Brain microvascular endothelial cell (primary cell): Measurements from ENCODE around the gene RAB13.
A peak's percentile ranks its signal among the peaks of the same experiment; 100 is the strongest.

ENCODE experiments used
- DNase-seq: peaks from one replicate; pipeline ENCODE4 v3.0.0-alpha.2; 2020
- H3K27ac ChIP-seq: fragments of 250-450 bp; sonication (Bioruptor Pico); 2 replicates; pipeline ENCODE4 v1.5.1; 2020; ENCODE audit warnings: mild to moderate bottlenecking, moderate library complexity
- H3K27me3 ChIP-seq: fragments of 250-450 bp; sonication (Bioruptor Pico); replicated peaks from 2 replicates; pipeline ENCODE4 v1.5.1; 2020; ENCODE audit warnings: mild to moderate bottlenecking
- H3K36me3 ChIP-seq: fragments of 250-450 bp; sonication (Bioruptor Pico); replicated peaks from 2 replicates; pipeline ENCODE4 v1.5.1; 2020; ENCODE audit warnings: mild to moderate bottlenecking
- H3K4me3 ChIP-seq: 2 replicates; pipeline ENCODE4 v1.5.1; 2011; ENCODE audit warnings: low read depth, mild to moderate bottlenecking, control low read depth, low read length, moderate library complexity
- in situ Hi-C: cut with HindIII; loops from 2 replicates; pipeline ENCODE4 v1.10.0; 2017; ENCODE audit warnings: low sequenced_read_pairs, low pct_ligation_motif_present
- TF ChIP-seq, protein P1 (sequence below): IDR thresholded peaks from 2 replicates; pipeline ENCODE4 v1.5.1; 2011; ENCODE audit warnings: low read depth, mild to moderate bottlenecking, moderate library complexity, low read length, control low read depth, inconsistent platforms; ENCODE audit errors: missing control alignments

The RAB13 gene

DNA sequence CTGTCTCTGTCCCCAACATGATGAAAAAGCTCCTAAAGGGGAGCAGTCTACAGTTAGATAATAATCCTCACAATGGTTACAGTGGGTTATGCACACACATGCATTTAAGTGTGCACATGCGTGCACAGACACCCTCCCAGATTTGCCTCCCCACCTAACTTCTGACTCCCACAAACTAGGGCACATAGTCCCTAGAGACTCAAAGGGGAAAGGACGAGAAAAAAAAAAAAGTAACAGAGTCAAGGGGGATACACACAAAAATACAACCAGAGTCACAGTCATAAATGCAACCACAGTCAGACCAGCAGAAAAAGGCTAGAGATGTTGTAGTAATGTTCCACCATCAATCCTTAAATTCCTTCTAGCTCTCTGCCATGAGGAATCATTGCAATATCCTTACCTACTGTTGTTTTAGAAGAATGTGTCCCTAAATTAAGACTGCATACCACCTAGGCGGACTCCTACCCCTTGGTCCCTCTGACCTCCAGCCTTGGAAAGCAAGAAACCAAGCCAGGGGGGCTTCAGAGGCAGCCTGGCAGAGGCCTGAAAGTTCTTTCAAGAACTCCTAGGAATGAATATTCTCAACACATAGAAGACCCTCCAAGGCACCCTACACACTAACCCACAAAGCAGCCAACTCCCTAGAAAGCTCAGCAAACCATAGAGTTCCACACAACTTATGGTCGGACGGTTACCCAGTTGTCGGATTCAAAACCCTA, 29.0 kb downstream of the RAB13 start:
- peak overlapping the region; percentile 91 for H3K4me3 ChIP-seq
- in situ Hi-C loops: no loop called here
- no peak for DNase-seq

DNA sequence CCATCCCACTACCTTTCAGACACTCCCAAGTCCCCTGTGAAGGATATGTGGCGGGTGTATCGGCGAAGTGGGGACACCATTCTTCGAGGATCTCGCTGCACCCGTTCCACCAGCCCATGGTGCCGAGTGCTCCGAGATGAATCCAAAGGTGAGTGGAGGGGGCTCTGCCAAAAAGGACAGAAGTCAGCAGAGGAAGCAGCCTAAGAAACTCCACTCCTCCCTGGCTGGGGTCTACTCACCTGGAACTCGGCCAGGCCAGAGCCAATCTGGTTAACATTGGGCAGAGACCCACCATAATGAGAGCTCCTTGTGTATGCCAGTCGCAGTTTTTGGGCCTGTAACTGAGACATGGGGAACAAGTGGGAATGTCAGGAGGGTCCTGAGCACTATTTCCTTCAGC, 31.3 kb downstream of the RAB13 start:
- no peak for DNase-seq
- Histone ChIP-seq H3K36me3 (peaks cover 36% of the 10 kb centered on the region), H3K4me3 (no peak overlapping the region), H3K27ac (no peak overlapping the region), H3K27me3 (no peaks in the 10 kb centered on the region)
- in situ Hi-C loops: no loop called here
- TF ChIP-seq, protein P1, sequence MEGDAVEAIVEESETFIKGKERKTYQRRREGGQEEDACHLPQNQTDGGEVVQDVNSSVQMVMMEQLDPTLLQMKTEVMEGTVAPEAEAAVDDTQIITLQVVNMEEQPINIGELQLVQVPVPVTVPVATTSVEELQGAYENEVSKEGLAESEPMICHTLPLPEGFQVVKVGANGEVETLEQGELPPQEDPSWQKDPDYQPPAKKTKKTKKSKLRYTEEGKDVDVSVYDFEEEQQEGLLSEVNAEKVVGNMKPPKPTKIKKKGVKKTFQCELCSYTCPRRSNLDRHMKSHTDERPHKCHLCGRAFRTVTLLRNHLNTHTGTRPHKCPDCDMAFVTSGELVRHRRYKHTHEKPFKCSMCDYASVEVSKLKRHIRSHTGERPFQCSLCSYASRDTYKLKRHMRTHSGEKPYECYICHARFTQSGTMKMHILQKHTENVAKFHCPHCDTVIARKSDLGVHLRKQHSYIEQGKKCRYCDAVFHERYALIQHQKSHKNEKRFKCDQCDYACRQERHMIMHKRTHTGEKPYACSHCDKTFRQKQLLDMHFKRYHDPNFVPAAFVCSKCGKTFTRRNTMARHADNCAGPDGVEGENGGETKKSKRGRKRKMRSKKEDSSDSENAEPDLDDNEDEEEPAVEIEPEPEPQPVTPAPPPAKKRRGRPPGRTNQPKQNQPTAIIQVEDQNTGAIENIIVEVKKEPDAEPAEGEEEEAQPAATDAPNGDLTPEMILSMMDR: no peak

More for the DNA sequence above, 29.0 kb downstream of the RAB13 start:
- H3K36me3 ChIP-seq: peaks cover 18% of the 10 kb centered on the region
- H3K27ac ChIP-seq: no peak overlapping the region
- TF ChIP-seq, protein P1: no peak
- no peaks in the 10 kb centered on the region for H3K27me3 ChIP-seq

DNA sequence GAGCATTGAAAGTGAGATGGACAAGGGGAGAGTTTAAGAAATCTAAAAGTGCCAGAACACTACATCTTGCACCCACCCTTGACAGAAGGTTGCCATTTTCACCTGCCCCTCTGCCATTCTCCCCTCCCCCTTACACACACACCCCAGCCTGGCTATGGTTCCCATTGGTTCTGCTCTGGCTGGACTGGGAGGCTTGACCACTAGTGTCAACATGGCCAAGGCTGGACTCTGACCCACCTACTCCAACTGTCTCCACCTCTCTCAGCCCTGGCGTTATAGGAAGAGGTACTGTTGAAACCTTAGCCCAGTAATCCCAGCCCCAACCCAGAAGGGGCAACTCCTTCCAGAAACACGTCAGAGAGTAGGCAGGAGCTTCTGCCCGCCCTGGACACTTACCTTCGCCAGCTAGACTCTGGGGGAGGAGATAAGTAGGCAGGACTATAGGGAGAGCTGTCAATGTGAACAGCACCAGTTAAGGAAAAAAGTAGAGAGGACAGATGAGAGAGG, 32.2 kb downstream of the RAB13 start:
- TF ChIP-seq, protein P1: no peak
- Histone ChIP-seq H3K27me3 (no peaks in the 10 kb centered on the region), H3K27ac (no peak overlapping the region), H3K4me3 (no peak overlapping the region), H3K36me3 (peaks cover 42% of the 10 kb centered on the region)
- in situ Hi-C loops: no loop called here
- DNase-seq: no peak

DNA sequence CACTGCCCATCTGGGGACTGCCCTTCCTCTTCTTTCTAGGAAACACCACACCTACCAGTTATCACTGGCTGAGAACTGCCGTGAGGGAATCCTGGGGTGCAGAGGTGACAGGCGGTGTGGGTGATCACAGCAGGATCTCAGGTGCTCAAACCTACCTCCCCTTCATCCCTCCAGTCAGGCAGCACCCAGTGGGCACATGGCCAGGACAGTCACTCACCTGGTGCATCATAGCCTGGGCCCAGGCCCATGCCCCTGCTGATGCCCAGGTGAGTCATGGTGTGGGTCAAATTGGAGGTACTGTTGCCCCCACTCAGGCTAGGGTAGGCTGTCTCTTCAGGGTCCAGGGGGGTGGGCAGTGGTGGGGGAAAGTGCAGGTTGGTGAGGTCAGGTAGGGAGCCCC, 34.3 kb downstream of the RAB13 start:
- Histone ChIP-seq H3K4me3 (no peak overlapping the region), H3K27me3 (no peaks in the 10 kb centered on the region), H3K27ac (no peak overlapping the region), H3K36me3 (peaks cover 51% of the 10 kb centered on the region)
- no peak for DNase-seq
- TF ChIP-seq, protein P1: no peak
- in situ Hi-C loops: no loop called here

DNA sequence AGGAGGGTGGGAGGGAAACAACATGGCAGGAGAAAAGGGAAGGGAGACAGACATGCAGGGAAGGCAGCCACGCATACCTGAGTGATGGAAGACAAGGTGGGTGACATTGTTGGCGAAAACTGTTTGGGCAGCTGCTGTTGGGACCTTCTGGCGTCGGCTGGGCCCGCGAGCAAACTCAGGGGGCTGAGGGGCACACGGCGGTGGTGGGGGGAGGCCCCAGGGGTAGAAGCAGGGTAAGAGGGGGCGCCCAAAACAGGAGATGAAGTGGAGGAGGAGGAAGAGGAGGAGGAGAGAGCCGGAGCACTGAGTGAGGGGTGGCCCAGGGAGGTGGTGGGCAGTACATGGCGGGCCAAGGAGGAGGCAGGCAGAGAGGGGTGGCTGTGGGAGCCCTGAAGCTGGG, 35.0 kb downstream of the RAB13 start:
- TF ChIP-seq, protein P1: no peak
- in situ Hi-C loops: no loop called here
- H3K4me3 ChIP-seq: no peak overlapping the region
- peaks cover 51% of the 10 kb centered on the region for H3K36me3 ChIP-seq
- DNase-seq: no peak
- no peaks in the 10 kb centered on the region for H3K27me3 ChIP-seq
- no peak overlapping the region for H3K27ac ChIP-seq
